H1 (cell line): ENCODE results near the gene RS1. TPM values are rescaled to one million over a fixed set of nuclear protein-coding genes. Genes with fewer than 3 reads are reported as not detected.

ENCODE experiments used
- BCL11A ChIP-seq, 2 experiments: IDR thresholded peaks; one replicate each; pipeline ENCODE4 v1.6.1; 2011; ENCODE audit warnings: low read depth in 2 of 2, low read length in 2 of 2, mild to moderate bottlenecking in 2 of 2
- CHD1 ChIP-seq: IDR thresholded peaks from 2 replicates; pipeline ENCODE4 v1.6.1; 2012; ENCODE audit warnings: low read depth, low read length, improper control_type of control experiment
- CTBP2 ChIP-seq: IDR thresholded peaks from 2 replicates; pipeline ENCODE4 v1.7.0; 2011; ENCODE audit warnings: borderline replicate concordance, mild to moderate bottlenecking, moderate library complexity, mixed read lengths, low read length; ENCODE audit not compliant: insufficient read depth, insufficient read length
- polyA plus RNA-seq, 7 experiments: library from polyadenylated mRNA; depleted of rRNA in 3 of 7; stranded (reverse) in 5 of 7; unstranded in 2 of 7; fragments of >200 nt in 5 of 7; fragments of 200-250 nt in 2 of 7; gene quantifications; 1 replicate in 5 of 7; 2 replicates in 1 of 7; 4 replicates in 1 of 7; pipeline versions ENCODE4 v1.2.1 to v1.2.3, GENCODE V29; 2011 to 2013; ENCODE audit warnings: missing spikeins in 2 of 7, mixed read lengths in 2 of 7
- total RNA-seq: library from RNA; stranded (reverse); fragmentation: NEBNext Ultra II Directional; extraction: Animal tissue kit (Norgen Biotek cat#: 25700); gene quantifications from 2 replicates; pipeline ENCODE4 v1.2.1, GENCODE V29; 2021

RS1 gene
- total and polyA plus RNA-seq, 2 of the 8 experiments (the other 6 are each of a cell fraction or from before 2014, with no cell fraction given) = 0.03 TPM; not detected in 1

DNA sequence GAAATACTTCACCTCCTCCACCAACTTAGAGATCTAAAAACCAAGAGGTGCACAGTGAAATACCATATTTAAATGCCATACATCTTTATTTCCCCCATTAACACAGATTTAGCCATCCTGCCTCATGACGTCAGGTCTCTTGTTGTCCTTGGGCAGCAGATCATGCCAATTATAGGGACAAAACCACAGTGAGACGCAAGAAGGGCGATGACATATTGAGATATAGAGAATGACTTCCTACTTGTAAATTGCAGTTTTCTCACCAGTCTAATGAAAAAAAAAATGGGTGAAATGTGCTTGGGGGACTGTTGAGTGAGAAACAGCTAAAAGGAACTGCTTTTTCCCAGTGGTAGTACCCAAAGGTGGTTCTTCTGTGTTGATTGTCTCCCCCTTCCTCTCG is 24.3 kb downstream of the RS1 start (continued):
- TF ChIP-seq CHD1 = no peak
- TF ChIP-seq CTBP2 = no peak
- no peak for TF ChIP-seq BCL11A (IDR thresholded peaks at IDR 0.05; ENCODE audit: low read depth in 2 of 2, low read length in 2 of 2)
